GM18867 (cell line): ENCODE results near the gene ZNF330.
"Not testable (repeated sequence)": the region's sequence is repeated elsewhere in the genome, so short reads cannot be mapped to it uniquely, and the experiment has no call there.

Source experiments
- ATAC-seq: cut with Tn5 transposase; IDR thresholded peaks from one replicate; pipeline ENCODE4 v1.9.1; 2021; ENCODE audit warnings: mild to moderate bottlenecking, moderate library complexity; ENCODE audit not compliant: unreplicated experiment

The ZNF330 gene

GRCh38 chr4:141220691-141221659 lies at the start of gene ZNF330:
Gene ZNF330 (plus strand): TSS chr4:141220895. CDS start chr4:141222372, 1,477 bp downstream.
- ATAC-seq: peak; percentile 88

- ATAC-seq: no peak
Observed at GRCh38 chr4:141174457-141174856, 46.2 kb upstream of the ZNF330 start.

- ATAC-seq: no peak
Observed at GRCh38 chr4:141177171-141177570, 43.5 kb upstream of the ZNF330 start.

- ATAC-seq: no peak
Observed at GRCh38 chr4:141179474-141180373, 41.0 kb upstream of the ZNF330 start.

GRCh38 chr4:141180991-141181761 lies 39.5 kb upstream of the ZNF330 start:
- no peak for ATAC-seq

GRCh38 chr4:141183491-141183890 lies 37.2 kb upstream of the ZNF330 start:
- not testable (repeated sequence) for ATAC-seq

GRCh38 chr4:141192564-141192963 lies 28.1 kb upstream of the ZNF330 start:
- ATAC-seq: no peak

GRCh38 chr4:141193516-141194034 lies 27.1 kb upstream of the ZNF330 start:
- ATAC-seq: no peak

- ATAC-seq: no peak
Observed at GRCh38 chr4:141195095-141195707, 25.5 kb upstream of the ZNF330 start.

- ATAC-seq: no peak
Observed at GRCh38 chr4:141196227-141196933, 24.3 kb upstream of the ZNF330 start.

- ATAC-seq: no peak
Observed at GRCh38 chr4:141207961-141208360, 12.7 kb upstream of the ZNF330 start.

- no peak for ATAC-seq
Observed at GRCh38 chr4:141210168-141210567, 10.5 kb upstream of the ZNF330 start.

- ATAC-seq: no peak
Observed at GRCh38 chr4:141213550-141213991, 7.1 kb upstream of the ZNF330 start.

GRCh38 chr4:141215030-141215429 lies 5.7 kb upstream of the ZNF330 start:
- ATAC-seq: no peak

GRCh38 chr4:141216002-141216761 lies 4.5 kb upstream of the ZNF330 start:
- ATAC-seq: no peak

GRCh38 chr4:141220271-141220670 lies 424 bp upstream of the ZNF330 start:
- peak; percentile 11 for ATAC-seq

- no peak for ATAC-seq
Observed at GRCh38 chr4:141223418-141223817, 2.7 kb downstream of the ZNF330 start.

GRCh38 chr4:141227280-141227679 lies 6.6 kb downstream of the ZNF330 start:
- ATAC-seq: not testable (repeated sequence)
